HG02973 (cell line): Measurements from ENCODE around the gene ABCC6.
"Not testable (repeated sequence)": the region's sequence is repeated elsewhere in the genome, so short reads cannot be mapped to it uniquely, and the experiment has no call there.

Source experiments
- ATAC-seq: cut with Tn5 transposase; IDR thresholded peaks from one replicate; pipeline ENCODE4 v1.9.1; 2021; ENCODE audit warnings: moderate library complexity; ENCODE audit not compliant: unreplicated experiment

The ABCC6 gene

GRCh38 chr16:16232692-16233061 is 9.4 kb upstream of the ABCC6 start:
- ATAC-seq, result peak; percentile 35

GRCh38 chr16:16223662-16224241 is 458 bp upstream of the ABCC6 start:
- ATAC-seq, result not testable (repeated sequence)

- not testable (repeated sequence) for ATAC-seq
These were observed 1.9 kb downstream of the ABCC6 start for GRCh38 chr16:16221382-16221781.

- ATAC-seq, result not testable (repeated sequence)
These were observed 2.8 kb downstream of the ABCC6 start for GRCh38 chr16:16220449-16220848.

- ATAC-seq, result not testable (repeated sequence)
These were observed 4.5 kb downstream of the ABCC6 start for GRCh38 chr16:16218787-16219186.

- not testable (repeated sequence) for ATAC-seq
These were observed 4.9 kb downstream of the ABCC6 start for GRCh38 chr16:16218349-16218748.

GRCh38 chr16:16213863-16214293 is 9.4 kb downstream of the ABCC6 start:
- ATAC-seq, result not testable (repeated sequence)

- ATAC-seq, result not testable (repeated sequence)
These were observed 11.9 kb downstream of the ABCC6 start for GRCh38 chr16:16211404-16211803.

- ATAC-seq, result not testable (repeated sequence)
These were observed 14.8 kb downstream of the ABCC6 start for GRCh38 chr16:16208461-16208860.

GRCh38 chr16:16207787-16208334 is 15.4 kb downstream of the ABCC6 start:
- ATAC-seq, result not testable (repeated sequence)

GRCh38 chr16:16207097-16207786 is 16.1 kb downstream of the ABCC6 start:
- not testable (repeated sequence) for ATAC-seq

GRCh38 chr16:16205864-16206263 is 17.4 kb downstream of the ABCC6 start:
- not testable (repeated sequence) for ATAC-seq

- ATAC-seq, result not testable (repeated sequence)
These were observed 18.7 kb downstream of the ABCC6 start for GRCh38 chr16:16204552-16204951.

GRCh38 chr16:16203494-16203893 is 19.8 kb downstream of the ABCC6 start:
- not testable (repeated sequence) for ATAC-seq

- not testable (repeated sequence) for ATAC-seq
These were observed 20.7 kb downstream of the ABCC6 start for GRCh38 chr16:16202400-16203143.

GRCh38 chr16:16201880-16202279 is 21.4 kb downstream of the ABCC6 start:
- not testable (repeated sequence) for ATAC-seq

- ATAC-seq, result not testable (repeated sequence)
These were observed 22.9 kb downstream of the ABCC6 start for GRCh38 chr16:16200391-16200790.

- not testable (repeated sequence) for ATAC-seq
These were observed 23.9 kb downstream of the ABCC6 start for GRCh38 chr16:16199428-16199827.

- ATAC-seq, result no peak
These were observed 25.3 kb downstream of the ABCC6 start for GRCh38 chr16:16197966-16198365.

- no peak for ATAC-seq
These were observed 26.0 kb downstream of the ABCC6 start for GRCh38 chr16:16197331-16197730.

GRCh38 chr16:16196099-16196498 is 27.2 kb downstream of the ABCC6 start:
- no peak for ATAC-seq
